Right atrium auricular region (tissue), 2 donors: ENCODE measurements around the gene SULT1A2. TPM values are rescaled to one million over a fixed set of nuclear protein-coding genes. Genes with fewer than 3 reads are reported as not detected.
"Not testable (repeated sequence)": the region's sequence is repeated elsewhere in the genome, so short reads cannot be mapped to it uniquely, and the experiment has no call there.

Experiments used
- DNase-seq: peaks from one replicate; pipeline ENCODE4 v3.0.0-alpha.2; 2019; ENCODE audit warnings: low spot score
- H3K27ac ChIP-seq, 2 donors: fragments of 200-600 bp; sonication (generic); 1 replicate in 1 of 2; 2 replicates in 1 of 2; pipeline ENCODE4 v1.5.1; 2016 to 2019
- H3K27me3 ChIP-seq, 2 donors: fragments of 200-600 bp; sonication (generic); one replicate each; pipeline versions ENCODE4 v1.5.1 to v1.6.0; 2017 to 2019
- H3K36me3 ChIP-seq: fragments of 200-600 bp; sonication (generic); one replicate; pipeline ENCODE4 v1.5.1; 2016
- H3K4me1 ChIP-seq, 2 donors: fragments of 200-600 bp; sonication (generic); one replicate each; pipeline versions ENCODE4 v1.5.1 to v1.6.0; 2017 to 2019
- H3K4me3 ChIP-seq, 2 donors: fragments of 200-600 bp; sonication (generic); 1 replicate in 1 of 2; 2 replicates in 1 of 2; pipeline ENCODE4 v1.5.1; 2017 to 2019; ENCODE audit warnings: mild to moderate bottlenecking in 1 of 2, moderate library complexity in 1 of 2
- H3K9me3 ChIP-seq, 2 donors: fragments of 200-600 bp; sonication (generic); one replicate each; pipeline ENCODE4 v1.5.1; 2019
- total RNA-seq, 2 donors: library from RNA; depleted of rRNA; stranded (reverse); fragments of >200 nt; gene quantifications; one replicate each; pipeline ENCODE4 v1.1.0, GENCODE V29; 2016
- TF ChIP-seq, protein P1 (sequence below), 2 donors: fragments of 200-600 bp; sonication (generic); IDR thresholded peaks; one replicate each; pipeline ENCODE4 v1.5.1; 2019; ENCODE audit warnings: antibody characterized with exemption in 2 of 2

SULT1A2 gene
- total RNA-seq, 2 donors from 2014 or later, result 1.9 to 2.7 TPM

DNA sequence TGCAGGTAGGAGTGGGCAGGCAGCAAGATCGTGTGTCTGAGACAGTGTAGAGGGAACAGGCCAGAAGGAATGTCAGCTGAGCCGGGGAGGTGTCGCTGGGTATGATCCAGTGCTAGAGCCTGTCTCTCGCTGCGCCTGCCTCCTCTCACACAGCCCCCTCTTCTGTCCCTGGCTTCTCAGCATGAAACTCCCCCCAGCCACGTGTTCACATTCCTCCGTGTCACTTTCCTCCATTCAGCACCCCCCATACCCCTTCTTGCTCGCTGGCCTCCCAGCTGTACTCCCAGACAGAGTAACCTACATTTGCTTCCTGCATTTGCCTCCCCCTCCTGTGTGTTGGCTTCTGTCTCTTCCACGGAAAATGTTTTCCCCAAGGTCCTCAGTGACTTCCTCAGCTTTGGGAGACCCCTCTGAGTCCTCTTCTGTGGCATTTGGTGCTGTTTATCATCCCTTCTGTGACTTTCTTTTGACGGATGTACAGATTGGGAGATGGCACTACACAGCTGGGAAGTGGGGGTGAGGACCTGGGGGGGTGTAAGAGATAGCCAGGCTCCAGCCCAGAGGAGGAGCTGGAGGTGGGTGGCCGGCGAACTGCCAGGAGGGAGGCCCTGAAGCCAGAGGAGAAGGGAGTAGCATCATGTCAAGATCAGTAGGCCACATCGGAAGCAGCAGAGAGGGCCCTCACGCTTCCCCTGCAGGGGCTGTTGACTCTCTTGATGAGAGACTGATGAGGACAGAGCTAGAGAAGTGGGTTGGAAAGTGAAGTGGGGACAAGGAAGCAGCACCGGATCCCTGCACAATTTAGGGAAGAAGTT lies 23.9 kb downstream of the SULT1A2 start:
- H3K4me1 ChIP-seq, result peaks cover 0 to 29% of the 10 kb centered on the region in 2 donors
- TF ChIP-seq, protein P1, sequence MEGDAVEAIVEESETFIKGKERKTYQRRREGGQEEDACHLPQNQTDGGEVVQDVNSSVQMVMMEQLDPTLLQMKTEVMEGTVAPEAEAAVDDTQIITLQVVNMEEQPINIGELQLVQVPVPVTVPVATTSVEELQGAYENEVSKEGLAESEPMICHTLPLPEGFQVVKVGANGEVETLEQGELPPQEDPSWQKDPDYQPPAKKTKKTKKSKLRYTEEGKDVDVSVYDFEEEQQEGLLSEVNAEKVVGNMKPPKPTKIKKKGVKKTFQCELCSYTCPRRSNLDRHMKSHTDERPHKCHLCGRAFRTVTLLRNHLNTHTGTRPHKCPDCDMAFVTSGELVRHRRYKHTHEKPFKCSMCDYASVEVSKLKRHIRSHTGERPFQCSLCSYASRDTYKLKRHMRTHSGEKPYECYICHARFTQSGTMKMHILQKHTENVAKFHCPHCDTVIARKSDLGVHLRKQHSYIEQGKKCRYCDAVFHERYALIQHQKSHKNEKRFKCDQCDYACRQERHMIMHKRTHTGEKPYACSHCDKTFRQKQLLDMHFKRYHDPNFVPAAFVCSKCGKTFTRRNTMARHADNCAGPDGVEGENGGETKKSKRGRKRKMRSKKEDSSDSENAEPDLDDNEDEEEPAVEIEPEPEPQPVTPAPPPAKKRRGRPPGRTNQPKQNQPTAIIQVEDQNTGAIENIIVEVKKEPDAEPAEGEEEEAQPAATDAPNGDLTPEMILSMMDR (IDR thresholded peaks at IDR 0.05), result no peak
- no peak overlapping the region for H3K4me3 ChIP-seq
- DNase-seq, result peak; percentile 65
- H3K9me3 ChIP-seq, result no peaks in the 10 kb centered on the region
- no peaks in the 10 kb centered on the region for H3K27me3 ChIP-seq
- peak overlapping the region; percentile 80 to 85 for H3K27ac ChIP-seq
- no peaks in the 10 kb centered on the region for H3K36me3 ChIP-seq

DNA sequence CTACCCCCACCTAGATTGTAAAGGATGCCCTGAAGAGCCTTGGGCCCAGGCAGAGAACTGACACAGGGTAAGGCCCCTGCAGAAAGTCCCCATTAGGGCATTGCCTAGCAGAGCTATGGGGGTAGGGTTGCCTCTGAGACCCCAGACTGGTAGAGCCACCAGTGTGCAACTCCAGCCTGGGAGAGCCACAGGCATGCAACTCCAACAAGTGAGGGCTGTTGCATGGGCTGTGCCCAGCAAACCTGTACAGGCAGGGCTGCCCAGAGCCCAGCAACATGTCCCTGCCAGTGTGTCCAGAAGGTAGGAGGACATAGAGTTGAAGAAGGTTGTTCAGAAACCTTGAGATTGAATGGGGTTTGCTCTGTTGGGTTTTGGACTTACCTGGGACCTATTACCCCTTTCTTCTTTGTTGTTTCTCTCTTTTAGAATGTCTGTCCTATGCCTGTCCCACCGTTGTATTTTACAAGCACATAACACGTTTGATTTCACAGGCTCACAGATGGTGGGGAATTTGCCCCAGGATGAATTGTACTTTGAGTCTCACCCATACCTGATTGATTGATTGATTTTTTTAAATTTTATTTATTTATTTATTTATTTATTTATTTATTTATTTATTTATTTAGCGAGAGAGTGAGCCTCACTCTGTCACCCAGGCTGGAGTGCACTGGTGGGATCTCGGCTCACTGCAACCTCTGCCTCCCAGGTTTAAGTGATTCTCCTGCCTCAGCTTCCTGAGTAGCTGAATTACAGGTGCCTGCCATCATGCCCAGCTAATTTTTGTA lies 26.7 kb downstream of the SULT1A2 start:
- H3K4me1 ChIP-seq, result peaks cover 0 to 29% of the 10 kb centered on the region in 2 donors
- no peak for DNase-seq

DNA sequence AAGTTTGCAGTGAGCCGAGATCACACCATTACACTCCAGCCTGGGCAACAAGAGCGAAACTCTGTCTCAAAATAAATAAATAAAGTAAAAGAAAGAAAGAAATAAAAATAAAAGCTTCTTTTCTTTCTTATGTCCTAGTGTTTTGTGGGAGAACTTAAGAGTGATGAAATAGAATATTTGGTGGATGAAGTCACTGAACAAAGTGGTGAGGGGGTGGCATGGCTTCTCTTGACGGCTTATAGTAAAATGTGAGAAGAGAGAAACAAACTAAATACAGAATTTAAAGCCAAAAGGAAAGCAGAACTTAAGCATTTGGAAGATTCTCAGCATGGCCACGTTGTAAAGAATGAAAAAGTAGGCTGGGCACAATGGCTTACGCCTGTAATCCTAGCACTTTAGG lies 27.8 kb downstream of the SULT1A2 start:
- Histone ChIP-seq H3K4me1 (peaks cover 0 to 23% of the 10 kb centered on the region in 2 donors), H3K27me3 (no peaks in the 10 kb centered on the region), H3K27ac (no peak overlapping the region), H3K4me3 (no peak overlapping the region), H3K36me3 (no peaks in the 10 kb centered on the region), H3K9me3 (peaks cover 0 to 6% of the 10 kb centered on the region in 2 donors)
- no peak for DNase-seq
- TF ChIP-seq, protein P1 (IDR thresholded peaks at IDR 0.05), result no peak

More for the DNA sequence above, 26.7 kb downstream of the SULT1A2 start:
- no peaks in the 10 kb centered on the region for H3K36me3 ChIP-seq
- H3K27ac ChIP-seq, result no peak overlapping the region
- H3K4me3 ChIP-seq, result no peak overlapping the region
- TF ChIP-seq, protein P1 (IDR thresholded peaks at IDR 0.05), result no peak
- H3K27me3 ChIP-seq, result no peaks in the 10 kb centered on the region
- peaks cover 0 to 6% of the 10 kb centered on the region in 2 donors for H3K9me3 ChIP-seq

DNA sequence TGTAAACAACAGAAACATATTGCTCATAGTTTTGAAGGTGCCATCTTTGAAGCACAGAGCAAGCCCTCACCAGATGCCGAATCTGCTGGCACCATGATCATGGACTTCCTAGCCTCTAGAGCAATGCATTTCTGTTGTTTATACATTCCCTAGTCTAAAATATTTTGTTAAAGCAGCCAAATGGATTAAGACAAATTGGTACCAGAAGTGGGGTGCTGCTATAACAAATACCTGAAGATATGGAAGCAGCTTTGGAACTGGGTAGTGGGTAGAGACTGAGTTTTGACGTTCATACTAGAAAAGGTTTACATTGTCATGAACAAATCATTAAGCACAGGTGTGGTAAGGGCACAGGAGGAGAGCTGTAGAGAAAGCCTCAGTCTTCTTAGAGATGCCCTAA lies 29.6 kb downstream of the SULT1A2 start:
- Histone ChIP-seq H3K27me3 (no peaks in the 10 kb centered on the region), H3K27ac (no peak overlapping the region), H3K4me1 (peaks cover 0 to 9% of the 10 kb centered on the region in 2 donors), H3K4me3 (no peak overlapping the region), H3K9me3 (peaks cover 0 to 6% of the 10 kb centered on the region in 2 donors), H3K36me3 (no peaks in the 10 kb centered on the region)
- no peak for DNase-seq
- TF ChIP-seq, protein P1 (IDR thresholded peaks at IDR 0.05), result no peak

DNA sequence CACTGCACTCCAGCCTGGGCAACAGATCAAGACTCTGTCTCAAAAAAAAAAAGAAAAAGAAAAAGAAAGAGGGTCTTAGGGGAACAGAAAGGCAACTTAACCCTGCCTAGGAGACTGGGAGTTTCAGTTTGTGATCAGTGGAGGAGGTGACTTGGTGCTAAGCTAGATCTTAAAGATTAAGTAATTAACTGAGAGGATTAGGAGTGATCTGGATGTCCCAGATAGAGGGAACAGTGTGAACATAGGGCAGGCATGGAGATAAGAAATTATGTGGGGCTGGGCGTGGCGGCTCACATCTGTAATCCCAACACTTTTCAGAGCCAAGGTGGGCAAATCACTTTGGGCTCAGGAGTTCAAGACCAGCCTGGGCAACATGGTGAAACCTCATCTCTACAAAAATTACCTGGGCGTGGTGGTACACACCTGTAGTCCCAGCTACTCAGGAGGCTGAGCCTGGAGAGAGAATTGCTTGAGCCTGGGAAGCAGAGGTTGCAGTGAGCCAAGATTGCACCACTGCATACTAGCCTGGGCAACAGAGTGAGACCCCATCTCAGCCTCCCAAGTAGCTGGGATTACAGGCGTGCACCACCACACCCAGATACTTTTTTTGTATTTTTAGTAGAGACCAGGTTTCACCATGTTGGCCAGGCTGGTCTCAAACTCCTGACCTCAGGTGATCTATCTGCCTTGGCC lies 30.5 kb downstream of the SULT1A2 start:
- not testable (repeated sequence) for H3K27ac ChIP-seq, H3K36me3 ChIP-seq, H3K27me3 ChIP-seq, H3K9me3 ChIP-seq, H3K4me3 ChIP-seq, DNase-seq
- H3K4me1 ChIP-seq, result peaks cover 0 to 12% of the 10 kb centered on the region in 2 donors
